Measurements from ENCODE around the gene IL1RL1. TPM values are rescaled to one million over a fixed set of nuclear protein-coding genes. Genes with fewer than 3 reads are reported as not detected.

Gene IL1RL1
- polyA plus RNA-seq, 1 donor from 2014 or later: not detected

DNA sequence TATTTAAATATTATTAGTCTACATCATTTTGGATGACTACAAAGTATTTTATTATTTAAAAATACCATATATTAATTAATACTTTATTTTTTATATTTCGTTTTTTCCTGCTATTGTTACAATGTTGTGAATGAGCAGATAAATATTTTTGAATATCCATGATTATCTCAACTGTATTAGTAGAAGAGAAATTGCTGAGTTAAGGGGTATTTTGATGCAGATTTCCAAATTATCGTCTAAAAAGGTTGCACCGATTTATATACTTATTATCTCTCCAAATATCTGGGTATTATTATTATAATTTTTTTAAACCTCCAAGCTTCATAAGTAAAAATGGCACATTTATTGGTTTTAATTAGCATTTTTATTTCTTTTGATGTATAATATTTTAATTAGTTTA, 8.9 kb upstream of the IL1RL1 start:
- H3K27me3 ChIP-seq (ENCODE audit: insufficient read depth, low read depth, low read length): no peaks in the 10 kb centered on the region
- H3K4me3 ChIP-seq (ENCODE audit: low read length): no peak overlapping the region
- no peaks in the 10 kb centered on the region for H3K79me2 ChIP-seq (replicated peaks; ENCODE audit: insufficient read depth, low read length)
- H3F3A ChIP-seq (ENCODE audit: insufficient read depth, low read length, poor library complexity, severe bottlenecking): no peaks in the 10 kb centered on the region
- H3K9me2 ChIP-seq (ENCODE audit: insufficient read depth, low read length): no peaks in the 10 kb centered on the region
- H3K9ac ChIP-seq (ENCODE audit: low read length): no peak overlapping the region
- no peaks in the 10 kb centered on the region for H3K36me3 ChIP-seq (ENCODE audit: insufficient read depth, low read length)
- H3K27ac ChIP-seq (ENCODE audit: low read length): no peak overlapping the region
- TF ChIP-seq POLR2AphosphoS5 (IDR thresholded peaks at IDR 0.05): no peak
- TF ChIP-seq, protein P1, sequence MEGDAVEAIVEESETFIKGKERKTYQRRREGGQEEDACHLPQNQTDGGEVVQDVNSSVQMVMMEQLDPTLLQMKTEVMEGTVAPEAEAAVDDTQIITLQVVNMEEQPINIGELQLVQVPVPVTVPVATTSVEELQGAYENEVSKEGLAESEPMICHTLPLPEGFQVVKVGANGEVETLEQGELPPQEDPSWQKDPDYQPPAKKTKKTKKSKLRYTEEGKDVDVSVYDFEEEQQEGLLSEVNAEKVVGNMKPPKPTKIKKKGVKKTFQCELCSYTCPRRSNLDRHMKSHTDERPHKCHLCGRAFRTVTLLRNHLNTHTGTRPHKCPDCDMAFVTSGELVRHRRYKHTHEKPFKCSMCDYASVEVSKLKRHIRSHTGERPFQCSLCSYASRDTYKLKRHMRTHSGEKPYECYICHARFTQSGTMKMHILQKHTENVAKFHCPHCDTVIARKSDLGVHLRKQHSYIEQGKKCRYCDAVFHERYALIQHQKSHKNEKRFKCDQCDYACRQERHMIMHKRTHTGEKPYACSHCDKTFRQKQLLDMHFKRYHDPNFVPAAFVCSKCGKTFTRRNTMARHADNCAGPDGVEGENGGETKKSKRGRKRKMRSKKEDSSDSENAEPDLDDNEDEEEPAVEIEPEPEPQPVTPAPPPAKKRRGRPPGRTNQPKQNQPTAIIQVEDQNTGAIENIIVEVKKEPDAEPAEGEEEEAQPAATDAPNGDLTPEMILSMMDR (IDR thresholded peaks at IDR 0.05; ENCODE audit: poor library complexity, severe bottlenecking): no peak
- no peak for TF ChIP-seq EZH2 (IDR thresholded peaks at IDR 0.05; ENCODE audit: borderline replicate concordance, insufficient read depth, low read length, poor library complexity, severe bottlenecking)
- TF ChIP-seq, protein P2, sequence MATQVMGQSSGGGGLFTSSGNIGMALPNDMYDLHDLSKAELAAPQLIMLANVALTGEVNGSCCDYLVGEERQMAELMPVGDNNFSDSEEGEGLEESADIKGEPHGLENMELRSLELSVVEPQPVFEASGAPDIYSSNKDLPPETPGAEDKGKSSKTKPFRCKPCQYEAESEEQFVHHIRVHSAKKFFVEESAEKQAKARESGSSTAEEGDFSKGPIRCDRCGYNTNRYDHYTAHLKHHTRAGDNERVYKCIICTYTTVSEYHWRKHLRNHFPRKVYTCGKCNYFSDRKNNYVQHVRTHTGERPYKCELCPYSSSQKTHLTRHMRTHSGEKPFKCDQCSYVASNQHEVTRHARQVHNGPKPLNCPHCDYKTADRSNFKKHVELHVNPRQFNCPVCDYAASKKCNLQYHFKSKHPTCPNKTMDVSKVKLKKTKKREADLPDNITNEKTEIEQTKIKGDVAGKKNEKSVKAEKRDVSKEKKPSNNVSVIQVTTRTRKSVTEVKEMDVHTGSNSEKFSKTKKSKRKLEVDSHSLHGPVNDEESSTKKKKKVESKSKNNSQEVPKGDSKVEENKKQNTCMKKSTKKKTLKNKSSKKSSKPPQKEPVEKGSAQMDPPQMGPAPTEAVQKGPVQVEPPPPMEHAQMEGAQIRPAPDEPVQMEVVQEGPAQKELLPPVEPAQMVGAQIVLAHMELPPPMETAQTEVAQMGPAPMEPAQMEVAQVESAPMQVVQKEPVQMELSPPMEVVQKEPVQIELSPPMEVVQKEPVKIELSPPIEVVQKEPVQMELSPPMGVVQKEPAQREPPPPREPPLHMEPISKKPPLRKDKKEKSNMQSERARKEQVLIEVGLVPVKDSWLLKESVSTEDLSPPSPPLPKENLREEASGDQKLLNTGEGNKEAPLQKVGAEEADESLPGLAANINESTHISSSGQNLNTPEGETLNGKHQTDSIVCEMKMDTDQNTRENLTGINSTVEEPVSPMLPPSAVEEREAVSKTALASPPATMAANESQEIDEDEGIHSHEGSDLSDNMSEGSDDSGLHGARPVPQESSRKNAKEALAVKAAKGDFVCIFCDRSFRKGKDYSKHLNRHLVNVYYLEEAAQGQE (IDR thresholded peaks at IDR 0.05; ENCODE audit: borderline replicate concordance): no peak
- no peak for TF ChIP-seq EP300 (conservative IDR thresholded peaks at IDR 0.05; ENCODE audit: poor library complexity, severe bottlenecking)
- no peak for TF ChIP-seq TAF1 (IDR thresholded peaks at IDR 0.05; ENCODE audit: low read depth)
- TF ChIP-seq RAD21 (conservative IDR thresholded peaks at IDR 0.05): no peak
- TF ChIP-seq SMC3 (conservative IDR thresholded peaks at IDR 0.05; ENCODE audit: poor library complexity): no peak
- no peak for TF ChIP-seq MXI1 (conservative IDR thresholded peaks at IDR 0.05; ENCODE audit: poor library complexity, severe bottlenecking)
- no peaks in the 10 kb centered on the region for H3K9me3 ChIP-seq (ENCODE audit: low read length)
- H3K4me2 ChIP-seq (ENCODE audit: low read length): no peak overlapping the region
- no peak overlapping the region for H2AFZ ChIP-seq (ENCODE audit: low read depth, low read length)
- no peaks in the 10 kb centered on the region for H4K20me1 ChIP-seq (ENCODE audit: insufficient read depth)

DNA sequence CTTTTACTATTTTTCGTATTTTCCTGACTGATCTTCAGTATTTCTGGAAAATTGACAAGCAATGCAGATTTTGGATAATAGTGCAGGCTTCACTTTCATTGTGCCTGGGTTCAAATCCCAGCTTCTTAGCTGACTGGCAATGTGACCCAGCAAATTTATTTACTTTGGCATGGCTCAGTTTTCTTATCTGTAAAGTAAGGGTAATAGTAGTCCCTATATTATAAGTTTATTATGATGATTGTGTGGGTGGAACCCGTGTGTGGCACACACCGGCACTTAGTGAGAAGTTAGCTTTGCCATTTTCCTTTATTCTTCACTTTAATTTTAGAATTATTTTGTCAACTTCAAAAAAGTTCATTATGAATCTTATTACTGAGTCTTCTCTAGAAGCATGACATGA, 7.8 kb upstream of the IL1RL1 start:
- no peak overlapping the region for H3K9ac ChIP-seq (ENCODE audit: low read length)
- no peaks in the 10 kb centered on the region for H3K27me3 ChIP-seq (ENCODE audit: insufficient read depth, low read depth, low read length)
- H2AFZ ChIP-seq (ENCODE audit: low read depth, low read length): no peak overlapping the region
- TF ChIP-seq EZH2 (IDR thresholded peaks at IDR 0.05; ENCODE audit: borderline replicate concordance, insufficient read depth, low read length, poor library complexity, severe bottlenecking) (no peak), POLR2AphosphoS5 (IDR thresholded peaks at IDR 0.05) (no peak), RAD21 (conservative IDR thresholded peaks at IDR 0.05) (no peak), TAF1 (IDR thresholded peaks at IDR 0.05; ENCODE audit: low read depth) (no peak)
- H4K20me1 ChIP-seq (ENCODE audit: insufficient read depth): no peaks in the 10 kb centered on the region
- H3K27ac ChIP-seq (ENCODE audit: low read length): no peak overlapping the region
- no peaks in the 10 kb centered on the region for H3K9me3 ChIP-seq (ENCODE audit: low read length)
- no peaks in the 10 kb centered on the region for H3K9me2 ChIP-seq (ENCODE audit: insufficient read depth, low read length)
- H3K79me2 ChIP-seq (replicated peaks; ENCODE audit: insufficient read depth, low read length): no peaks in the 10 kb centered on the region
- no peaks in the 10 kb centered on the region for H3K36me3 ChIP-seq (ENCODE audit: insufficient read depth, low read length)
- H3K4me2 ChIP-seq (ENCODE audit: low read length): no peak overlapping the region
- H3K4me3 ChIP-seq (ENCODE audit: low read length): no peak overlapping the region
- no peaks in the 10 kb centered on the region for H3F3A ChIP-seq (ENCODE audit: insufficient read depth, low read length, poor library complexity, severe bottlenecking)
